ENCODE data around the gene TANC1. TPM values are rescaled to one million over a fixed set of nuclear protein-coding genes. Genes with fewer than 3 reads are reported as not detected.

Gene TANC1
- polyA plus RNA-seq, 2 donors = 18.1 to 21.4 TPM

DNA sequence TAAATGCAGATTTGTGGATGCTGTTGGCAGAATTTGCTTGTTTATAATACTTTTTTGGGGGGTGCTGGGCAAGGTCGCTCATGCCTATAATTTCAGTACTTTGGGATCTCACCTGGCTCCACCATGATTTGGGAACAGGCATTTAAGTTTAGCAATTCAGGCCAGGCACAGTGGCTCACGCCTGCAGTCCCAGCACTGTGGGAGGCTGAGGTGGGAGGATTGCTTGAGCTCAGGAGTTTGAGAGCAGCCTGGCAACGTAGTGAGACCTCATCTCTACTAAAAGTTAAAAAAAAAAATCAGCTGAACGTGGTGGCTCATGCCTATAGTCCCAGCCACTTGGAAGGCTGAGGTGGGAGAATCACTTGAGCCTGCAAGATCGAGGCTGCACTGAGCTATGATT, 20.7 kb downstream of the TANC1 start:
- H3K9me3 ChIP-seq (ENCODE audit: control insufficient read depth in 2 of 2, insufficient read depth in 1 of 2, low read depth in 1 of 2, low read length in 1 of 2) = no peaks in the 10 kb centered on the region
- H3K4me1 ChIP-seq (ENCODE audit: control insufficient read depth in 2 of 2, insufficient read depth in 2 of 2, low read length in 1 of 2) = no peaks in the 10 kb centered on the region
- WGBS, 2 donors = 75 to 86% methylated on average over 5 of the region's 5 CpGs
- H3K36me3 ChIP-seq (ENCODE audit: control insufficient read depth in 2 of 2, insufficient read depth in 2 of 2, low read length in 1 of 2) = no peaks in the 10 kb centered on the region
- H3K4me3 ChIP-seq (ENCODE audit: low read depth in 1 of 2, low read length in 2 of 2) = no peak overlapping the region
- H3K27ac ChIP-seq (ENCODE audit: low read depth in 2 of 2, low read length in 1 of 2) = no peak overlapping the region
- H3K27me3 ChIP-seq (ENCODE audit: control insufficient read depth in 1 of 2, insufficient read depth in 2 of 2, low read length in 2 of 2) = no peaks in the 10 kb centered on the region

DNA sequence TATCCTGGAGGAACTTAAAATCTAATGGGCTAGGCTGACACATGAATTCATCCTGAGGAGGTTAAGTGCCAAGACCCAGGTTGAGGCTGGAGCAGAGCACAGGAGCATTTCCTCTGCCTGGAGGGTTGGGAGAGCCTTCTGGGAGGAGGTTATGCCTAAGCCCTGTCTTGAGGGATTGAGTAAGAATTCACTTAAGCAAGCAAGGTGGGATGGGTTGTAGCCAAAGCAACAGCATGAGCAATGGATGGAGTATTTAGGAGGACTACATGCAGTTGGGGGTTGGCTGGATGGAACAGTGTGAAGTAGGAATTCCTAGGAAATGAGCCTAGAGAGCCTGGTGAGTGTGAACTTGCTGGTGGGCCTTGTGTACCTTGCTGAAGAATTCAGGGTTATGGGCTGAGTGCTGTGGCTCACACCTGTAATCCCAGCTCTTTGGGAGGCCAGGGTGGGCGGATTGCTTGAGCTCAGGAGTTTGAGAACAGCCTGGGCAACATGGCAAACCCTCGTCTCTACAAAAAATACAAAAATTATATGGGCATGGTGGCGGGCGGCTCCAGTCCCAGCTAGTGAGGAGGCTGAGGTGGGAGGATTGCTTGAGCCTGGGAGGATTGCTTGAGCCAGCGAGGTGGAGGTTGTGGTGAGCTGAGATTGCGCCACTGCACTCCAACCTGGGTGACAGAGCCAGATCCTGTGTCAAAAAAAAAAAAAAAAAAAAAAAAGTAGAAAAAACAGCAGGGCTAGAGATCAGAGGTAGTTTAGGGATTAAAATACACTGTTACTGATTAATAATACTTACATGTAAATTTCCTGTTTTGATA, 22.2 kb downstream of the TANC1 start:
- Histone ChIP-seq H3K27ac (ENCODE audit: low read depth in 2 of 2, low read length in 1 of 2) (no peak overlapping the region), H3K36me3 (ENCODE audit: control insufficient read depth in 2 of 2, insufficient read depth in 2 of 2, low read length in 1 of 2) (no peaks in the 10 kb centered on the region), H3K9me3 (ENCODE audit: control insufficient read depth in 2 of 2, insufficient read depth in 1 of 2, low read depth in 1 of 2, low read length in 1 of 2) (no peaks in the 10 kb centered on the region), H3K4me1 (ENCODE audit: control insufficient read depth in 2 of 2, insufficient read depth in 2 of 2, low read length in 1 of 2) (peaks cover 0 to under 1% of the 10 kb centered on the region in 2 donors), H3K4me3 (ENCODE audit: low read depth in 1 of 2, low read length in 2 of 2) (no peak overlapping the region), H3K27me3 (ENCODE audit: control insufficient read depth in 1 of 2, insufficient read depth in 2 of 2, low read length in 2 of 2) (no peaks in the 10 kb centered on the region)
- WGBS, 2 donors = 84 to 88% methylated on average over 6 of the region's 6 CpGs

DNA sequence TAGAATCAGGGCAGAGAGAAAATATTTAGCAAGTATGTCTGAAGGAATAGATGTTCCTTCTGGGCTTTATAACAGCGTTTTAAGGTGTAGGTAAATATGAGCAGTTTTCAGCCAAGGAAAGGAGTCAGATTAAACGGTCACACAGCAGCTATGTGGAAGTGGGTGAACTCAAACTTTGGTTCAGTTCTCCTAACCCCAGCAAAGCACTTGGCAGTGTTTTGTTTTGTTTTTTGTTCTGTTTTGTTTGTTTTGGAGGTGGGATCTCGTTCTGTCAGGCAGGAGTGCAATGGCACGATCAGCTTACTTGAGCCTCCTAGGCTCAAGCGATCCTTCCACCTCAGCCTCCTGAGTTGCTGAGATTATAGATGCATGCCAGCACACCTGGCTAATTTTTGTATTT, 24.6 kb downstream of the TANC1 start:
- H3K9me3 ChIP-seq (ENCODE audit: control insufficient read depth in 2 of 2, insufficient read depth in 1 of 2, low read depth in 1 of 2, low read length in 1 of 2) = no peaks in the 10 kb centered on the region
- 78 to 80% methylated on average over 5 of the region's 5 CpGs for WGBS, 2 donors
- no peak overlapping the region for H3K4me3 ChIP-seq (ENCODE audit: low read depth in 1 of 2, low read length in 2 of 2)
- no peaks in the 10 kb centered on the region for H3K27me3 ChIP-seq (ENCODE audit: control insufficient read depth in 1 of 2, insufficient read depth in 2 of 2, low read length in 2 of 2)
- no peaks in the 10 kb centered on the region for H3K36me3 ChIP-seq (ENCODE audit: control insufficient read depth in 2 of 2, insufficient read depth in 2 of 2, low read length in 1 of 2)
- peaks cover 0 to 3% of the 10 kb centered on the region in 2 donors for H3K4me1 ChIP-seq (ENCODE audit: control insufficient read depth in 2 of 2, insufficient read depth in 2 of 2, low read length in 1 of 2)
- no peak overlapping the region for H3K27ac ChIP-seq (ENCODE audit: low read depth in 2 of 2, low read length in 1 of 2)

DNA sequence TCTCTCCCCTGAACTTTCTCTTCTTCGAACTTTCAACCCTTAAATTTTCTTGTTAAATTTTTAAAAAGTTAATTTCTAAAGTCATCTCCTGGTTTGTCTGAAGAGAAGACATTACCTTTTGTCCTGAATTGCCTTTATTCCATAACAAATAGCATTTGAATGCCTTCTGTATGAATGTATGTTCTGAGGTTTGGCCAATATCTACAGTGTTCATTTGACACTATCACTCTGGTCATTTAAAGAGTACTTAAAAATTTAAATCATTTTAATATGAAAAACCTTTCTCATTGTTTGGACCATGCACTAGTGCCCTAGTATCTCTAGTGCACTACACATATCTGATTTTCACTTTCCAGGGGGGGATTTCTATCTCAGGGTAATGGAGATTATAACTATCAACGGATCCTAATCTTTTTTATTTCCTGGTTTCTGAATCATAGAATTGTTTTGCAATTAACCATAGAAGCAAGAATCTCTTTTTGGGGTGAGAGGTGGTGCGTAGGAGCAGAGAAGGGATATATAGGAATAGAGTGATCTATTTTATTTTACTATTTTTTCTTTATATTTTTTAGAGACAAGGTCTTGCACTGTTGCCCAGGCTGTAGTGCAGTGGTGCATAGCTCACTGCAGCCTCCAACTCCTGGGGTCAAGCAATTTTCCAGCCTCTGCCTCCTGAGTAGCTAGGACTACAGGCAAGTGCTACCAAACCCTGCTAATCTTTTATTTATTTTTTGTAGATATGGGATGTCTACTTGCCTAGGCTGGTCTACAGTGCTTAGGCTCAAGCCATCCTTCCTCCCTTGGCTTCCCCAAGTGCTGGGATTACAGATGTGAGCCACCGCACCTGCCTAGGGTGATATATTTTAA, 25.5 kb downstream of the TANC1 start:
- 72 to 76% methylated on average over 4 of the region's 4 CpGs for WGBS, 2 donors
- Histone ChIP-seq H3K4me1 (ENCODE audit: control insufficient read depth in 2 of 2, insufficient read depth in 2 of 2, low read length in 1 of 2) (peaks cover 0 to 7% of the 10 kb centered on the region in 2 donors), H3K27ac (ENCODE audit: low read depth in 2 of 2, low read length in 1 of 2) (no peak overlapping the region), H3K4me3 (ENCODE audit: low read depth in 1 of 2, low read length in 2 of 2) (no peak overlapping the region), H3K9me3 (ENCODE audit: control insufficient read depth in 2 of 2, insufficient read depth in 1 of 2, low read depth in 1 of 2, low read length in 1 of 2) (no peaks in the 10 kb centered on the region), H3K27me3 (ENCODE audit: control insufficient read depth in 1 of 2, insufficient read depth in 2 of 2, low read length in 2 of 2) (no peaks in the 10 kb centered on the region), H3K36me3 (ENCODE audit: control insufficient read depth in 2 of 2, insufficient read depth in 2 of 2, low read length in 1 of 2) (no peaks in the 10 kb centered on the region)

DNA sequence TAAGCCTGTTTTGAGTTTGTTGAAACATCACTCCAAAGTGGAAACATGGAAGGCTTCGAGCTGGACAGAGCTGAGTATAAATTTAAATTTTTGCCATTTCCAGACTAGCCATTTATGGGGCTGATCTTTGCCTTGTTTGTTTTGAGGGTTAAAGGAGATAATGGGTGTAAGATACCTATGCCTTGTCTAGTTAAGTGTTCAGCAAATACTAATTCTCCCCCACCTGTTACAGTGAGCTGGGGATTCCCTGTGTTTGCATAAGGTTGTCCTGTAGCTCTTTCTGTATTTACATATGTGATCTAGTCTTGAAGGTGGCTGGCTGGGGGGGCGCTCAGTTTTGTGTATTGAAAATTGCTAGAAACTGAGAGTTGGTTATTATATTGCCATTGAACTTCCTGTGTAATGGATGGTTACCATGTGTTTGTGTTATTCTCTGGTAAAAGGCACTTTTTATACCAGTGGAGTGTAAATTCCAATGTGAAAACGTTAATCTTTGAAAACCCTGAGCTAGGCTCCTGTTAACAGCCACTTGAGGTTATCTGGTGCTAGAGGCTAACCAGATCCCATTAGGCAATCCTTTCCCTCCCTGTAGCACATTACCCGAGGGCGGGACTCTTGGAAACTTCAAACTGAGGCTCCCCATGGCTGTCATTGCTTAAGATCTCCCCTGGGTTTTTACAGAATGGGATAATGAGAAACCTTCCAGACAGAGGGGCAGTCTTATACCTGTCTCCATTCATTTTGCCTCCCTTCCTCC, 26.7 kb downstream of the TANC1 start:
- 74% methylated on average over 5 of the region's 5 CpGs for WGBS, 2 donors
- peaks cover 0 to 9% of the 10 kb centered on the region in 2 donors for H3K4me1 ChIP-seq (ENCODE audit: control insufficient read depth in 2 of 2, insufficient read depth in 2 of 2, low read length in 1 of 2)
- H3K27me3 ChIP-seq (ENCODE audit: control insufficient read depth in 1 of 2, insufficient read depth in 2 of 2, low read length in 2 of 2) = no peaks in the 10 kb centered on the region
- H3K4me3 ChIP-seq (ENCODE audit: low read depth in 1 of 2, low read length in 2 of 2) = no peak overlapping the region
- H3K9me3 ChIP-seq (ENCODE audit: control insufficient read depth in 2 of 2, insufficient read depth in 1 of 2, low read depth in 1 of 2, low read length in 1 of 2) = no peaks in the 10 kb centered on the region
- no peak overlapping the region for H3K27ac ChIP-seq (ENCODE audit: low read depth in 2 of 2, low read length in 1 of 2)
- H3K36me3 ChIP-seq (ENCODE audit: control insufficient read depth in 2 of 2, insufficient read depth in 2 of 2, low read length in 1 of 2) = no peaks in the 10 kb centered on the region

DNA sequence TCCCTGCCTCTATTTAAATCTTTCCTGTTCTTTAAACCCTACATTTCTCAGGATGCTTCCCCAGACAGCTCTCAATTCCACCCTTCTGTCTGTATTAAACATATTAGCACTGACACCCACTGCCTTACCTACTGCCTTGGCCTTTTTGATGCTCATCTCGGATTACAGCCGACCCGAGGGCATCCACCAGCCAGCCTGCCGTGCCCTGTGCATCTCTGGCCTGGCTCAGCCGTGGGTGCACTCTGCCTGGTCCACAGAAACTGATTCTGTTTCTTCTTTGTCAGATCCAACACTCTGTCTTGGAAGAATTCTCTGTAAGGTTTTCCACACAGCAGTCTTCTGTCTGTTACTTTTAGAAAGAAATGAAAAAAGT, 27.2 kb downstream of the TANC1 start:
- WGBS, 2 donors = 63 to 74% methylated on average over 5 of the region's 5 CpGs
- Histone ChIP-seq H3K4me1 (ENCODE audit: control insufficient read depth in 2 of 2, insufficient read depth in 2 of 2, low read length in 1 of 2) (peaks cover 0 to 9% of the 10 kb centered on the region in 2 donors), H3K27me3 (ENCODE audit: control insufficient read depth in 1 of 2, insufficient read depth in 2 of 2, low read length in 2 of 2) (no peaks in the 10 kb centered on the region), H3K36me3 (ENCODE audit: control insufficient read depth in 2 of 2, insufficient read depth in 2 of 2, low read length in 1 of 2) (no peaks in the 10 kb centered on the region), H3K27ac (ENCODE audit: low read depth in 2 of 2, low read length in 1 of 2) (no peak overlapping the region), H3K4me3 (ENCODE audit: low read depth in 1 of 2, low read length in 2 of 2) (no peak overlapping the region), H3K9me3 (ENCODE audit: control insufficient read depth in 2 of 2, insufficient read depth in 1 of 2, low read depth in 1 of 2, low read length in 1 of 2) (no peaks in the 10 kb centered on the region)

DNA sequence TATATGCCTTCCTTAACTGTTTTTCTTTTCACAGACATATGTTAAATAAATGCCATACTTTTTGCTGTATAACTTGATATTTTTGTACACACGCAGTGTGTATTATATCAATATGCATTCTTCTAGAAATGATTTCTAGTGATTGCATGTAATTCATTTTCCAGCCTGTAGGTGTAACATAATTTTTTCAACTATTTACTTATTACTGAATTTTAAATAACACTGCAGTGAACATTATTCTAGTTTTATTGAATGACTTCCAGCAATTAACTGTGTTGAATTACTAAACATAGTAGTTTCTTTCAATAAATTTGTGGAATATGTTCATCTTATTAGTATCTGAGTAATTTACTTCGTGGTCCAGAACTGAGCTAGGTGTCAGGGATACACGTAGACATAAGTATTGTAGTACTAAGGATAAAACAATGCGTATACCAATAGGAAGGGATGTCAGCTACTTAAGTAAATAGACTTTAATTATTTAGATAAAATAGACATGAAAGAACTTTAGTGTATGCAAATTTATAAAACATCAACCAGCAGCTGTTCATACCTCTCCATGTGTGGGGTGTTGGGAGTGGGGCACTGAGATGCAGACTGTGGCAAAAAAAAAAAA, 28.0 kb downstream of the TANC1 start:
- Histone ChIP-seq H3K4me3 (ENCODE audit: low read depth in 1 of 2, low read length in 2 of 2) (no peak overlapping the region), H3K27ac (ENCODE audit: low read depth in 2 of 2, low read length in 1 of 2) (no peak overlapping the region), H3K36me3 (ENCODE audit: control insufficient read depth in 2 of 2, insufficient read depth in 2 of 2, low read length in 1 of 2) (no peaks in the 10 kb centered on the region), H3K27me3 (ENCODE audit: control insufficient read depth in 1 of 2, insufficient read depth in 2 of 2, low read length in 2 of 2) (no peaks in the 10 kb centered on the region), H3K9me3 (ENCODE audit: control insufficient read depth in 2 of 2, insufficient read depth in 1 of 2, low read depth in 1 of 2, low read length in 1 of 2) (no peaks in the 10 kb centered on the region), H3K4me1 (ENCODE audit: control insufficient read depth in 2 of 2, insufficient read depth in 2 of 2, low read length in 1 of 2) (peaks cover 0 to 9% of the 10 kb centered on the region in 2 donors)
- 91 to 92% methylated on average over 4 of the region's 4 CpGs for WGBS, 2 donors

DNA sequence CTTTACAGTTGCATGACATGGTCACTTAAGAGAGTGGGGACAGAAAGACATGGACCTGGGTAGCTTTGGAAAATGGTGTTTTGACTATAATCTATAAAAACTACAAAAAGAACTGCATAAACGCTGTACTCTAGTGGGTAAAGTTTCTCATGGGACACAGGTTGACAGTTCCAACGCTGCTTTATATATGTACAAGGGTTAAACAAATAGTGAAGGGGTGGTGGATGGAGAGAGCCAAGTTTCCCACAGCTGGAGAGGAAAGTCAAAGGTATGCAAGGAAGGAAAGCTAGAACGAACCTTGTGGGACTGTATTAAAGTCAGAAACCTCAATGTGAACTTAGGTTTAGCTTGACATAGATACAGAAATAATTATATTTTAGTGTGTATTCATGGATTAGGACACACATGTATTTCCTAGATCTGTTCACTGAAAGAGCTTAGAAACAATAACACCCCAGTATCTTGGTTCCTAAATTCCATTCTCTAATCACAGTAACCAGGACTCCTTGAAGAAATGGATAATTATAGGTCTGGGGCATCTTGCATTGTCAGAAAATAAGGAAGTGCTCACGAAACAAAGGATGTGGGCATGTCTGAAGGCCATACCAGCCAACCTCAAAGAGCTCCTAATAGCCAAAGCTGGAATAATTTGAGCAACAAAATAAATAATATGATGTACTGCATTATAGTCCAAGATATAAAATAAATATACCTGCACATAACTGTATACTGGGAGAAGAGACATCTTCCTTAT, 28.8 kb downstream of the TANC1 start:
- WGBS, 2 donors = 44 to 60% methylated on average over 4 of the region's 4 CpGs
- H3K27ac ChIP-seq (ENCODE audit: low read depth in 2 of 2, low read length in 1 of 2) = no peak overlapping the region

More for the DNA sequence above, 28.8 kb downstream of the TANC1 start:
- Histone ChIP-seq H3K36me3 (ENCODE audit: control insufficient read depth in 2 of 2, insufficient read depth in 2 of 2, low read length in 1 of 2) (peaks cover 0 to 6% of the 10 kb centered on the region in 2 donors), H3K4me3 (ENCODE audit: low read depth in 1 of 2, low read length in 2 of 2) (no peak overlapping the region), H3K4me1 (ENCODE audit: control insufficient read depth in 2 of 2, insufficient read depth in 2 of 2, low read length in 1 of 2) (peaks cover 4 to 15% of the 10 kb centered on the region in 2 donors), H3K9me3 (ENCODE audit: control insufficient read depth in 2 of 2, insufficient read depth in 1 of 2, low read depth in 1 of 2, low read length in 1 of 2) (no peaks in the 10 kb centered on the region), H3K27me3 (ENCODE audit: control insufficient read depth in 1 of 2, insufficient read depth in 2 of 2, low read length in 2 of 2) (no peaks in the 10 kb centered on the region)

Data from esophagus (tissue), 2 donors.